ENCODE measurements around the gene TMBIM1.

DNA sequence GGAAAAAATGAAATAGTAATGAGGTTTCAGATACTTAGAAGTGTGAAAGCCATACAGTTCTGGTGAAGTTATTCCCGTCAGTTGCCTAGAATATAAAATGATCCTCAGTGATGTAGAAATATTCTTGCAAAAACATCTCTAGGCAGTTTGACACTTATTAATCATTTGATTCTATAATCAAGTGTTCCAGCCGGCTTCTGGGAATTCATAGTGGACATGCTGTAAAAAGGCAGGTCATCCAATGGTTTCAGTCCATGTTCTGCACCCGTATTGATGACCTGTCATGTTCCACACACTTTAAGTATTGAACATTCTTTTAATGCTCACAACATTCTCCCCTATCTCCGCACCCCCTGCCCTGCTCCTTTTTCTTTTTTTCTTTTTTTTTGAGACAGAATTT lies 55.5 kb downstream of the TMBIM1 start:
- TF ChIP-seq, protein P1, sequence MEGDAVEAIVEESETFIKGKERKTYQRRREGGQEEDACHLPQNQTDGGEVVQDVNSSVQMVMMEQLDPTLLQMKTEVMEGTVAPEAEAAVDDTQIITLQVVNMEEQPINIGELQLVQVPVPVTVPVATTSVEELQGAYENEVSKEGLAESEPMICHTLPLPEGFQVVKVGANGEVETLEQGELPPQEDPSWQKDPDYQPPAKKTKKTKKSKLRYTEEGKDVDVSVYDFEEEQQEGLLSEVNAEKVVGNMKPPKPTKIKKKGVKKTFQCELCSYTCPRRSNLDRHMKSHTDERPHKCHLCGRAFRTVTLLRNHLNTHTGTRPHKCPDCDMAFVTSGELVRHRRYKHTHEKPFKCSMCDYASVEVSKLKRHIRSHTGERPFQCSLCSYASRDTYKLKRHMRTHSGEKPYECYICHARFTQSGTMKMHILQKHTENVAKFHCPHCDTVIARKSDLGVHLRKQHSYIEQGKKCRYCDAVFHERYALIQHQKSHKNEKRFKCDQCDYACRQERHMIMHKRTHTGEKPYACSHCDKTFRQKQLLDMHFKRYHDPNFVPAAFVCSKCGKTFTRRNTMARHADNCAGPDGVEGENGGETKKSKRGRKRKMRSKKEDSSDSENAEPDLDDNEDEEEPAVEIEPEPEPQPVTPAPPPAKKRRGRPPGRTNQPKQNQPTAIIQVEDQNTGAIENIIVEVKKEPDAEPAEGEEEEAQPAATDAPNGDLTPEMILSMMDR (IDR thresholded peaks at IDR 0.05; ENCODE audit: low read depth, low read length) = no peak
- TF ChIP-seq EZH2phosphoT487 (IDR thresholded peaks at IDR 0.05; ENCODE audit: low read depth) = no peak

Measured in OCI-LY3 (cell line).